ENCODE data around the gene PLEKHM3. TPM values are rescaled to one million over a fixed set of nuclear protein-coding genes. Genes with fewer than 3 reads are reported as not detected.
A peak's percentile ranks its signal among the peaks of the same experiment; 100 is the strongest.

Gene PLEKHM3
- total and polyA plus RNA-seq, 2 of the 4 experiments (the other 2 are of a cell fraction), result 2.4 to 11.3 TPM

GRCh38 chr2:208036357-208036756 is 11.0 kb upstream of the PLEKHM3 start:
- 7% methylated on average over 2 of the region's 4 CpGs; no CpG with 5 or more reads in 1 of the 2 experiments for WGBS, 2 experiments (ENCODE audit: extremely low coverage in 2 of 2, insufficient read length in 1 of 2)
- CTCF ChIA-PET, result interaction anchor here (0.6 kb wide), 1 partner anchor 266 kb away, joined by 3 read pairs; no protein-coding TSS in a partner anchor

More at GRCh38 chr2:208036357-208036756, 11.0 kb upstream of the PLEKHM3 start:
- in situ Hi-C loops (cut with MboI; ENCODE audit: low sequenced_read_pairs), result loop anchor here (10.0 kb wide), 1 partner anchor 292 kb away; no protein-coding TSS in a partner anchor
- POLR2A ChIA-PET (ENCODE audit: unreplicated experiment), result no interaction called here
- Histone ChIP-seq H3K4me2 (ENCODE audit: low read depth, low read length) (no peak overlapping the region), H3K9me1 (ENCODE audit: insufficient read depth, low read length) (peaks cover 4% of the 10 kb centered on the region; the same call in 1 of the 2 replicates), H3K4me1 (ENCODE audit: control insufficient read depth, insufficient read depth, low read length) (peaks cover 5% of the 10 kb centered on the region), H2BK20ac (ENCODE audit: low read depth, low read length) (no peak overlapping the region), H2AK9ac (replicated peaks; ENCODE audit: low read depth, low read length, poor library complexity) (no peak overlapping the region), H2AFZ (replicated peaks; ENCODE audit: low read length, poor library complexity) (no peak overlapping the region), H2BK15ac (ENCODE audit: low read depth, low read length) (no peak overlapping the region), H2AK5ac (ENCODE audit: low read depth, low read length) (no peak overlapping the region), H4K20me1 (ENCODE audit: insufficient read depth, low read length) (no peaks in the 10 kb centered on the region), H4K91ac (ENCODE audit: insufficient read depth, low read depth, low read length) (no peak overlapping the region), H3K14ac (replicated peaks; ENCODE audit: low read depth, low read length) (no peak overlapping the region), H3K27me3 (ENCODE audit: control insufficient read depth, insufficient read depth, low read length) (no peaks in the 10 kb centered on the region), H3K56ac (ENCODE audit: extremely low read depth, insufficient read depth, low read length) (no peak overlapping the region), H3K4me3 (ENCODE audit: insufficient read depth, low read depth, low read length) (no peak overlapping the region), H3K27ac (ENCODE audit: insufficient read depth, low read length) (no peak overlapping the region), H4K5ac (ENCODE audit: low read depth, low read length) (no peak overlapping the region), H3K4ac (ENCODE audit: low read depth, low read length) (no peak overlapping the region), H4K8ac (ENCODE audit: low read depth in 2 of 2, low read length in 2 of 2) (no peak overlapping the region), H2BK120ac (ENCODE audit: low read depth, low read length) (no peak overlapping the region), H3K36me3 (ENCODE audit: control insufficient read depth, insufficient read depth, low read length) (no peaks in the 10 kb centered on the region), H2BK5ac (ENCODE audit: low read depth, low read length, poor library complexity, severe bottlenecking) (no peak overlapping the region), H3K9ac (ENCODE audit: low read depth, low read length) (no peak overlapping the region), H3K23ac (ENCODE audit: low read depth, low read length) (no peak overlapping the region), H3K9me3 (ENCODE audit: control insufficient read depth, insufficient read depth, low read length) (no peaks in the 10 kb centered on the region), H3K79me1 (ENCODE audit: low read depth in 1 of 2, low read length in 2 of 2) (no peaks in the 10 kb centered on the region), H3K18ac (ENCODE audit: low read depth, low read length) (no peak overlapping the region)
- dilution Hi-C loops (cut with HindIII; ENCODE audit: low sequenced_read_pairs, unreplicated experiment), result no loop called here
- no TSS peak for BruUV-seq (replicated peaks)
- ATAC-seq (ENCODE audit: low read depth) (no peak), DNase-seq (peak; percentile 40)
- intact Hi-C loops (cut with micrococcal nuclease), result no loop called here
- no peak for TF ChIP-seq SMC3 (IDR thresholded peaks at IDR 0.05; ENCODE audit: low read depth, low read length)
- no peak for TF ChIP-seq RAD21 (IDR thresholded peaks at IDR 0.05; ENCODE audit: low read length)
- no peak for TF ChIP-seq USF2 (IDR thresholded peaks at IDR 0.05; ENCODE audit: low read depth, low read length)
- TF ChIP-seq CTCF (conservative IDR thresholded peaks at IDR 0.05; ENCODE audit: low read depth, low read length), result no peak

Data from IMR-90 (cell line).